ENCODE measurements around the gene PACRGL.

- no peak for TF ChIP-seq HMGXB4 (CRISPR knock-in tag; IDR thresholded peaks at IDR 0.05)
- no peak for TF ChIP-seq ZNF512 (CRISPR knock-in tag; IDR thresholded peaks at IDR 0.05; ENCODE audit: borderline replicate concordance)
- TF ChIP-seq CTCF (IDR thresholded peaks at IDR 0.05) = no peak
- no peak for TF ChIP-seq FOXP1 (CRISPR knock-in tag; IDR thresholded peaks at IDR 0.05; ENCODE audit: borderline replicate concordance)
- no peak for TF ChIP-seq NFYB (CRISPR knock-in tag; conservative IDR thresholded peaks at IDR 0.05; ENCODE audit: low read depth)
- TF ChIP-seq JUN (CRISPR knock-in tag; IDR thresholded peaks at IDR 0.05) = no peak
- no peak for TF ChIP-seq ZNF425 (CRISPR knock-in tag; conservative IDR thresholded peaks at IDR 0.05)
- no peak for TF ChIP-seq JAZF1 (CRISPR knock-in tag; IDR thresholded peaks at IDR 0.05)
Observed at GRCh38 chr4:20652226-20652885, 47.9 kb upstream of the PACRGL start.
